ENCODE results near the gene EEF1AKMT3.

DNA sequence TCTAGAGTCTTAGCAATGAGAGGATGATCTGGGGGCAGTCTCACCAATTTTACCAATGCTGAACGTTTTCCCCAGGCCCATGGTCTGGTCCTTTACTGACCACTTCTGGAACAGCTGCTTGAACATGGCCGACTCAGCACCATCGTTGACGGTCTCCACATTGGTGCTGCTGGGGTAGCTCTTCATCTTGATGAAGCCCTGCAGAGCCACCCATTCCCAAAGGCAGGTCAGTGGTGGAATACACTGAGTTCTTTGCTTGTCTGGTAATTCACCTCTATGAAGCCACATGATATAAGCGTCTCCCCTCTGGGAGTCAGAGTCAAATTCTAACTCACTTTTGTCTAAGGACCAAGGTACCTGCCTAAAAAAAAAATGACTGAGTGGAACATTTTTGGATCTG, 35.9 kb downstream of the EEF1AKMT3 start:
- TF ChIP-seq TARDBP (IDR thresholded peaks at IDR 0.05) (no peak), FOXM1 (IDR thresholded peaks at IDR 0.05; ENCODE audit: borderline replicate concordance) (no peak), ZNF384 (IDR thresholded peaks at IDR 0.05) (no peak)
